Stimulated activated naive CD8-positive, alpha-beta T cell treated with anti-CD3 and anti-CD28 coated beads, Interleukin-15, Interleukin-2, amounts not matched to agents 100 ng/mL and 50 ng/mL, for 24 hours (primary cell): ENCODE data around the gene GABPA.

Source experiments
- H3K27ac Mint-ChIP-seq: one replicate; pipeline ENCODE4 v1.8.0; 2021; ENCODE audit warnings: mild to moderate bottlenecking, mixed read lengths
- H3K27me3 Mint-ChIP-seq: one replicate; pipeline ENCODE4 v1.8.0; 2021; ENCODE audit warnings: mixed read lengths
- H3K36me3 Mint-ChIP-seq: one replicate; pipeline ENCODE4 v1.8.0; 2021; ENCODE audit warnings: low read depth, mixed read lengths
- H3K4me1 Mint-ChIP-seq: one replicate; pipeline ENCODE4 v1.8.0; 2021; ENCODE audit warnings: low read depth, mixed read lengths
- H3K4me3 Mint-ChIP-seq: one replicate; pipeline ENCODE4 v1.8.0; 2021; ENCODE audit warnings: mild to moderate bottlenecking, mixed read lengths
- H3K9me3 Mint-ChIP-seq: one replicate; pipeline ENCODE4 v1.8.0; 2021; ENCODE audit warnings: mixed read lengths

Gene GABPA

DNA sequence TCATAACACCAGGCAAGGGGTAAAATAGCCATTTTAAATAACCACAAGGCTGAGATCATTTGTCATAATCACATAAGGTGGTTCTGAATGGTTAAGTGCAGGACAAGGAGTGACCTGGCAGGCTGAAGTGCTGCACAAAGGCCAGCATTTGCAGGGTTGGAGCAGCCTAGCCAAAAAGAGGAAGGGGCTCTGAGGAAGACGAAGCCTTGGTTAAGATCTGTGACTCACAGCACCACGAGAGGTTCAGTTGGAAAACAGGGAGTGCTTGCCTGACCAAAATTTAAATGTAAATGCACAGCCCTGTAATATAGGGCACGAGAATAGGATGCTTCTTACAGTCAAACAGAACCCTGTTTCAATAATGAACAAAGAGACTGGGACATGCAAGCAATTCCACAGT is 12.1 kb upstream of the GABPA start:
- no peak overlapping the region for H3K4me3 Mint-ChIP-seq
- no peaks in the 10 kb centered on the region for H3K4me1 Mint-ChIP-seq
- H3K27ac Mint-ChIP-seq = no peak overlapping the region
- H3K27me3 Mint-ChIP-seq = no peaks in the 10 kb centered on the region
- H3K9me3 Mint-ChIP-seq = no peaks in the 10 kb centered on the region
- H3K36me3 Mint-ChIP-seq = peaks cover 56% of the 10 kb centered on the region

DNA sequence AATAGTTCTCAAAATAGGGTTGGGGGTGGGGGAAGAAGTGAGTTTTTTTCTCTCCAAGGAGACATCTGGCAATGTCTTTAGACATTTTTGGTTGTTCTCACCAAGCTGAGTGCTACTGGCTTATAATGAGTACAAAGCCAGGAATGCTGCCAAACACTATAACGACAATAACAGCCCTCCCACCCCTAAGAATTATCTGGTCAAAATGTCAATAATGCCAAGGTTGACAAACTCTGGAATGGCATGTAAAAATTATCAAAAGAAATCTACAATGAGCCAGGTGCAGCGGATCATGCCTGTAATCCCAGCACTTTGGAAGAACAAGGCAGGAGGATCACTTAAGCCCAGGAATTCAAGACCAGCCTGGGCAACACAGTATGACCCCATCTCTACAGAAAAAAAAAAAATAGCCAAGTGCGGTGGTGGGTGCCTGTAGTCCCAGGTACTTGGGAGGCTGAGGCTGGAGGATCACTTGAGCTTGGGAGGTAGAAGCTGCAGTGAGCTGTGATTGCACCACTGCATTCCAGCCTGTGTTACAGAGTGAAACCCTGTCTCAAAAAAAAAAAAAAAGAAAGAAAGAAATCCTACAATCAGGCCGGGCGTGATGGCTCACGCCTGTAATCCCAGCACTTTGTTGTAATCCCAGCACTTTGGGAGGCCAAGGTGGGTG is 2.5 kb upstream of the GABPA start:
- Mint-ChIP-seq H3K4me3 (peak overlapping the region; percentile 8), H3K27me3 (no peaks in the 10 kb centered on the region), H3K27ac (no peak overlapping the region), H3K9me3 (no peaks in the 10 kb centered on the region), H3K4me1 (peaks cover 49% of the 10 kb centered on the region), H3K36me3 (peaks cover 54% of the 10 kb centered on the region)

DNA sequence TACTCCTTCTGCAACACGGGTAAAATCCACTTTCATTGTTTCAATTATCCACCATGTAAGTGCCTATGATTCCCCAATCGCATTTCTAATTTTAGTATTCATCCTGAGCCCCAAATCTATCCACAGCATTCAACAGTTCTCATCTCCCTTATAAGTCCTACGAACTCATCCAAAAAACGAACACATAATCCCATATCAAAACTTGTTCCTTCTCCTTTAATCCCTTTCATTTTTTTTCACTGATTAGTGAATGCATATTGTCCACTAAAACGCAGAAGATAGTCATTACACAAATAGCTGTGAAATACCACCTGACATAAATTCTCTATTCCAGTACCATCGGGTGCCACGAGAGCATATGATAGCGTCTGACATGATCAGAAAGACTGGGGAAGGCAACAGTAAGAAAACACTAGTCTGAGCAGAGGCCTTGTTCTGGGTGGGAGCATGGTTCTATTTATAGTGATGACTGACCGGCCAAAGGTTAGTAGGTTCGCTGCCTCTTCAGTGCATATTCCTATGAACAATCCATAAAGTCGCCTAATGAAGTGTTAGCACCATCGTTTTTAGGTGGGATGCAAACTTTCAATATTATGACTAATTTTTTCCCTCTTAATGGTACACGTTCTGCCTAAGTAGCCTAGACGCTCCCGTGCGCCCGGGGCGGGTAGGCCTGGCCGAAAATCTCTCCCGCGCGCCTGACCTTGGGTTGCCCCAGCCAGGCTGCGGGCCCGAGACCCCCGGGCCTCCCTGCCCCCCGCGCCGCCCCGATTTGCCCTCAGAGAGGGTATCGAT is 716 bp upstream of the GABPA start:
- no peaks in the 10 kb centered on the region for H3K9me3 Mint-ChIP-seq
- peaks cover 63% of the 10 kb centered on the region for H3K4me1 Mint-ChIP-seq
- peak overlapping the region; percentile 100 for H3K27ac Mint-ChIP-seq
- H3K27me3 Mint-ChIP-seq = no peaks in the 10 kb centered on the region
- peak overlapping the region; percentile 100 for H3K4me3 Mint-ChIP-seq
- peaks cover 42% of the 10 kb centered on the region for H3K36me3 Mint-ChIP-seq

DNA sequence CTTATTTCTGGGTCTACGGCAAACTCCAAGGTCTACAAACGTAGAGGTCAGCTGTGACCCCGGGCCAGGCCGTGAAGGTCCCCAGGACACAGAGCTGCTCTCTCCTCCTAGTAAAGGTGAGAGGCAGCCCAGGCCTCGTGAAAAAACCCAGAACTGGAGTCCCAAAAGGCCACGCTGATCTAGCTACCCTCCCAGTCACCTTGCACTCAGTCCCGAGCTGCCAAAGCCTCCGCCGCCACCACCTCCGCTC is 193 bp upstream of the GABPA start:
- Mint-ChIP-seq H3K27ac (peak overlapping the region; percentile 100), H3K4me1 (peaks cover 67% of the 10 kb centered on the region), H3K9me3 (no peaks in the 10 kb centered on the region), H3K27me3 (no peaks in the 10 kb centered on the region), H3K36me3 (peaks cover 36% of the 10 kb centered on the region), H3K4me3 (peak overlapping the region; percentile 100)

DNA sequence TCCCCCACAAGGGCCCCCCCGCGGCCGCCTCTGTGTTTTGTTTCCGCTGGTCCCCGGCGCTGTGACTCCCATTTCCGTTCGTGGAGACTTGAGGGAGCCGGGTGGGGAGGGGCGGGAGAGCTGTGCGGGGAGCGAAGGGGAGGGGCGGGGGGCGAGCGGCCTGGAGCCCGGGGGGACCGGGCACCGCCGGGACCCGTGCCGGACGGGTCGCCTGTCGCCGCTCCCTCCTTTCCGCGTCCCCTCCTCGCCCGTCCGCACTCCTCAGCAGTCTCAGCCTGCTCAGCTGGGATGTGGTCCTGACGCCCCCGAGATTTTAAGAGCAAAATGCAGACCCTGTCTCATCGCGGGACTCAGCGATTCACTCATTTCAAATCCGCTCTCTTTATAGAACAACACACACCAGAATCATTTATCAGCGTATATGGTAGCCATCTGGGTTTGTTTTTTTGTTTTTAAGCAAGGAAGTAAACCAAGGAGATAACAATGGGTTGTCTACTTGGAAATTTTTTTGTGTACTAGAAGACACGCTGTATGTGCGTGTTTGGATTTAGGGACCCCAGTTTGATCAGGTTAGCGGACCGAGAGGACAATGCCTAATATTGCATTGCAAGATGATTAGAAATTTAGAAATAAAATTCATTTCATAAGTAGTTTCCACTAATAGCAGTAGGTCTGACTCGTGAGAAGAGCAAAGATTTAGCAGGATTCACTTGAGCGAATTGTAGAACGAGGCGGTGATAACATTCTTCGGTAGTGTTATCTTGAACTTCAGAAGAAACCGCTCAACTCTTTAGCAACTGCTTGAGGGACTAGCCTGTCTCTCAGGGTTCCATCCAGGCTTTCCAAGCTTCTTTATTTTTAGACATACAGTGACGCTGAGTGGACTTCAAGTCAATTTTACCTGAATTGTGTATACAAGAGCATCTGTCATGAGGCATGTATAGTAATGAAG is 1.1 kb downstream of the GABPA start:
- H3K27me3 Mint-ChIP-seq = no peaks in the 10 kb centered on the region
- peaks cover 68% of the 10 kb centered on the region for H3K4me1 Mint-ChIP-seq
- no peaks in the 10 kb centered on the region for H3K9me3 Mint-ChIP-seq
- peak overlapping the region; percentile 88 for H3K27ac Mint-ChIP-seq
- peaks cover 29% of the 10 kb centered on the region for H3K36me3 Mint-ChIP-seq
- H3K4me3 Mint-ChIP-seq = peak overlapping the region; percentile 100

DNA sequence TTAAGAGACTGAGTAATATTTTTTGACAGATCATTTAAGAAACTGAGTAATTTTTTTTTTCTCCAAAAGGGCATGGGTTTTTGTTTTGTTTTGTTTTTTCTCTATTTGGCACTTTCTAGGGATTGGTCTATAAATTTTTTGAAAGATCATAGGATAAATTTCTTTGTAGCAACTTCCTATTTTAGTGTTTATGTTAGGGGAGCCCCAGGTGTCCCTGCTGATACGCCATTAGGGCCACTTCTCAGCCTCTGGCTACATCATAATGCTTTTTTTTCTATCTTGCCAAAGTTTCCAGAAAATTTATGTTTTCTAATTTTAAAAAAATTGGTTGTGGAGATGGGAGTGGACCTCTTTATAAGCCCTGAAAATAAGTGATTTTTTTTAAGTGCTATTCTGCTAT is 2.6 kb downstream of the GABPA start:
- peaks cover 34% of the 10 kb centered on the region for H3K36me3 Mint-ChIP-seq
- no peaks in the 10 kb centered on the region for H3K9me3 Mint-ChIP-seq
- H3K27ac Mint-ChIP-seq = no peak overlapping the region
- no peaks in the 10 kb centered on the region for H3K27me3 Mint-ChIP-seq
- H3K4me3 Mint-ChIP-seq = no peak overlapping the region
- H3K4me1 Mint-ChIP-seq = peaks cover 57% of the 10 kb centered on the region

DNA sequence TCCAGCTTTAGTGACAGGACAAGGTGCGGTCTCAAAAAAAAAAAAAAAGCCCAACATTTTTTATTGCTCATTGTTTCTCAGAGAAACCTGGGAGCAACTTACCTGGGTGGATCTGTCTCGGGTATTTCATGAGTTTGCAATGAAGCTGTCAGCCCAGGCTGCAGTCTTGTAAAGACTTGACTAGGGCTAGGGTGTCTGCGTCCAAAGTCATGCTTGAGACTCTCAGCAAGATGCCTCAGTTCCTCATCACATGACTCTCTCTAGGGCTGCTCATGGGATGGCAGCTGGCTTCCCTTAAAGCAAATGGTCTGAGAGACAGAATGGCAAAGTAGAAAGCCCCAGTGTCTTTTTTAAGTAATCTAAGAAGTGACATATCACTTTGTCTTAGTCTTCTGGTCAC is 8.1 kb downstream of the GABPA start:
- Mint-ChIP-seq H3K27ac (no peak overlapping the region), H3K36me3 (peaks cover 34% of the 10 kb centered on the region), H3K4me3 (no peak overlapping the region), H3K27me3 (no peaks in the 10 kb centered on the region), H3K9me3 (no peaks in the 10 kb centered on the region), H3K4me1 (peaks cover 20% of the 10 kb centered on the region)

DNA sequence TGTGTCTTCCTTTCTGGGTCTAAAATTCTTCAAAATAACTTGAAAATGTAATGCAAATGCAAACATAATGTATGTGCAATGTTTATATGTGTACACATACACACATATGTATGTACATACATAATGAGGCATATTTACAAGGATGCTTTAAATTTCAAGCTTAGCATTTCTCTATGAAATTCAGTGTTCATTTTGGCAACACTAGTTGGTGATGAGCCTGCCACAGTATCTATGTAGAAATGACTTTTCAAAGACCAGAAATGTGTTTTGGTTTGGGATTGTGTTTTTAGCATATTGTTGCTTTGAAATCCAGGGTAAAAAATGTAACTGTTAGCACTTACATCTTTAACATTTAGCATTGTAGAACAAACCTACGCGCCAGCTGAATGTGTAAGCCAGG is 10.1 kb downstream of the GABPA start:
- no peaks in the 10 kb centered on the region for H3K9me3 Mint-ChIP-seq
- no peak overlapping the region for H3K27ac Mint-ChIP-seq
- no peak overlapping the region for H3K4me3 Mint-ChIP-seq
- H3K36me3 Mint-ChIP-seq = peaks cover 47% of the 10 kb centered on the region
- no peaks in the 10 kb centered on the region for H3K27me3 Mint-ChIP-seq
- peaks cover 9% of the 10 kb centered on the region for H3K4me1 Mint-ChIP-seq

DNA sequence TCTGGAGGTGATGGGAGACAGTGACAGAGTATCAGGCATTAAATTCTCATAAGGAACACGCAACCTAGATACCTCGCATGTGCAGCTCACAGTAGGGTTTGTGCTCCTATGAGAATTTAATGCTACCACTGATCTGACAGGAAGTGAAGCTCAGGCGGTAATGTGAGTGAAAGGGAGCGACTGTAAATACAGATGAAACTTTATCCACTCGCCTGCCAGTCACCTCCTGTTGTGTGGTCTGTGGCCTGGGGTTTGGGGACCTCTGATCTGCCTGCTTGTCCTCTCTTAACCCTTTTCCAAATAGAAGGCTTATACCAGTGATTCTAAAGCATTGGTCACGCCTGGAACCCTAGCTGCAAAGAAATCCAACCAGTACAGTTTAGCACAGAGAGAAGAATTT is 15.3 kb downstream of the GABPA start:
- peak overlapping the region; percentile 72 for H3K27ac Mint-ChIP-seq
- H3K27me3 Mint-ChIP-seq = no peaks in the 10 kb centered on the region
- peaks cover 10% of the 10 kb centered on the region for H3K4me1 Mint-ChIP-seq
- no peak overlapping the region for H3K4me3 Mint-ChIP-seq
- peaks cover 66% of the 10 kb centered on the region for H3K36me3 Mint-ChIP-seq
- H3K9me3 Mint-ChIP-seq = no peaks in the 10 kb centered on the region

DNA sequence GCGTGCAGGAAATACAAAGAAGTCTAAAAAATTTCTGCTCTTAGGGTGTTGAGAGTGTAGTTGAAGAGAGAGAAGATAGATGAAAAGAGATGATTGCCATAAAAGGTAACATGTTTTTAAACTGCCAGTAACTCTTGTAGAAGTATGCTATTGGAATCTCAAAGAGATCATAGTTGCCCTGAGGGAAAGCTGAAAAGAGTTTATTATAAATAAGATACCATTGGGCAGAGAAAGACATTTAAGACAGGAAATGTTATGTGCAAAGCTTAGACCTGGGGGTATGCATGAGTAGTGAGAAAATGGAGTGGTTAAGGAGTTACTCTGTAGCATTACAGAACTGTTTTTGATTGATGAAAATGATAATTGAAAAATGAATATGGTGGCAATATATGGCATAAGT is 17.6 kb downstream of the GABPA start:
- H3K9me3 Mint-ChIP-seq = no peaks in the 10 kb centered on the region
- H3K36me3 Mint-ChIP-seq = peaks cover 65% of the 10 kb centered on the region
- no peaks in the 10 kb centered on the region for H3K27me3 Mint-ChIP-seq
- no peak overlapping the region for H3K4me3 Mint-ChIP-seq
- peaks cover 17% of the 10 kb centered on the region for H3K4me1 Mint-ChIP-seq
- H3K27ac Mint-ChIP-seq = no peak overlapping the region

DNA sequence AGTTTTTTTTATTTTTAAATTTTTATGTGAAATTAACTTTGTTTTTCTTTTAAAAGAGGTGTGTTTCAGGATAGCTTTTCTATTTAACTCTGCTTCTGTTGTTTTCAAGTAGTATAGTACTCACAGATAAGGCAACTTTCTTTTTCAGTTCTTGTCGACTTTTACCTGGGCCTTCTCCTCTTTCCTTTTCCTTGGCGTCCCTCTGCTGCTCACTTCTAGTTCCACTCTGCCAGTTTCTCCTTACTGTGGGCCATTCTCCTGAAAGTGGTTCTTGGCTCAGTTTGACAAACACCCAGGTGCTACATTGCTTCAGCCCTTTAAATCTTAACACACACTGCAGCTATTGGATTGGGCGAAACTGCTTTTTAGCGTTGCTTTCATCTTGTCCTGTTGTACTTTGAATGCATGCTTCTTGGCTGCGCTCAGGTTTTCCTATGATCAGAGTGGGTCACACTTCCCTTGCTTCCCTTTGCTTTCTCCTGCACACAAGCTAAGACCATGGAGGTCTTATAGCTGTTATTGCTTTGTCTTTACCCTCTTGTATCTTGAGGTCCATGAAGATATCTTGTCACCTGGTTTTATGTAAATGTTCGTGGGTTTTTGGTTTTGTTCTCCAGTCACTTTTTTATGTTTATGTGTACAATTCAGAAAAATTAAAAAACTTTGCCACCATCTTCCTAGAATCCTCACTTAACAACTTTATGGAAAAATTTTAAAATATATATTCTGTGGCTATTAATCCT is 21.6 kb downstream of the GABPA start:
- peak overlapping the region; percentile 77 for H3K27ac Mint-ChIP-seq
- H3K4me3 Mint-ChIP-seq = no peak overlapping the region
- no peaks in the 10 kb centered on the region for H3K27me3 Mint-ChIP-seq
- H3K4me1 Mint-ChIP-seq = peaks cover 23% of the 10 kb centered on the region
- H3K9me3 Mint-ChIP-seq = no peaks in the 10 kb centered on the region
- peaks cover 68% of the 10 kb centered on the region for H3K36me3 Mint-ChIP-seq

DNA sequence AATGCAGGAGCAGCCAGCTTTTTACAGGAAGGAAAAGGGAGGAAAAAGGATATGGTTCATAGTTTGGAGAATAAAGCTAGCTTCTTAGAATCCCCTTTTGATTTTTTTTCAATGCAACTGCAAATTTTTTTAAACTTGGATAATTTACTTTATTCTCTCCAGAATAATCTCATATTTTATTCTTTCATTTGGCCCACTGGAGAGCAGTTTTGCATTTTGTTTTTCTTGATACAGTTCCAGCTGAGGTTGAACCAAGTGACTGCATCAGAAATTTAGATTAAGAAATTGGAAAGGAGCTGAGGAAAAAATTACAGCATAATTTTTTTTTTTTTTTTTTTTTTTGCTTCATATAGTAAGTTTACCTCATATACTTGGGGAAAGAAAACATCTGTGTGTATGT is 22.8 kb downstream of the GABPA start:
- Mint-ChIP-seq H3K36me3 (peaks cover 68% of the 10 kb centered on the region), H3K27ac (no peak overlapping the region), H3K9me3 (no peaks in the 10 kb centered on the region), H3K4me3 (no peak overlapping the region), H3K27me3 (no peaks in the 10 kb centered on the region), H3K4me1 (peaks cover 23% of the 10 kb centered on the region)

DNA sequence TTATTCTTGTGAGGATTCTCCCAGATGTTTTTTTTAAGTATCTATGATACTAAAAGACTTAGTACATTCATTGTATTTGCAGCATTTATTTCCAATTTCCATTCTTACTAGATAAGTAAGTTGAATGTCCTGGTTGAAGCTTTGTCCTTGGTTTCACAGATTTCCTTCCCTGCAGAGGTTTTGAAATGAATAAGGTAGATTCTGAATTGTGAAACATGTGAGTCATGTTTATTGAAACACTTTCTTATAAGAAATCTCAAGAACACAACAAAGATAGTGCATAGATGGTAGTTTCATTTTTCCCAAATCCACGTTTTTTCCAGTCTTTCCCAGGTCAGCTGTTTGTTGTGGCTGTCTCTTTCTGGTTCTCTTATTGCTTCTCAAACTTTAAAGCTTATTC is 24.8 kb downstream of the GABPA start:
- Mint-ChIP-seq H3K27ac (peak overlapping the region; percentile 65), H3K36me3 (peaks cover 68% of the 10 kb centered on the region), H3K27me3 (no peaks in the 10 kb centered on the region), H3K9me3 (no peaks in the 10 kb centered on the region), H3K4me3 (no peak overlapping the region), H3K4me1 (peaks cover 23% of the 10 kb centered on the region)

DNA sequence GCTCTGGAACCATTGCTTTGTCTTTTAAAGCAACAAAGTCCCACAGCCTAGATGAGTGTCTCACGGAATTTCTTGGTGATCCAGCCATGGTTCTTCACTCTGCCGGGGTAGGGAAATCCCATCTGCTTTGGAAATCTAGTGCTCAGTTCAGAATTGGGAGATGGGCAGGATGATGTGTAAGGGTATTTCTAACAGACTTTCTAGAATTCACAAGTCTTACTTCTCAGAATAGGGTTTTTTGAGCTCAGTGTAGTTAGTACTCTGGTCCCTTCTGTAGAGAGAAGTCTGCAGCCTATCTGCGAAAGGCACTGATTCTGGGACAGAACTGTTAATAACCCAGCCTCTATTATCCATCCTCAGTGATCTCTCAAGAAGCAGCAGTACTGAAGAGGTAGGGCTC is 25.3 kb downstream of the GABPA start:
- H3K27me3 Mint-ChIP-seq = no peaks in the 10 kb centered on the region
- H3K9me3 Mint-ChIP-seq = no peaks in the 10 kb centered on the region
- H3K4me1 Mint-ChIP-seq = peaks cover 23% of the 10 kb centered on the region
- H3K27ac Mint-ChIP-seq = peak overlapping the region; percentile 65
- H3K4me3 Mint-ChIP-seq = no peak overlapping the region
- H3K36me3 Mint-ChIP-seq = peaks cover 71% of the 10 kb centered on the region
